GM23248 (cell line): ENCODE data around the gene RTN4.

Experiments
- EZH2 ChIP-seq: fragments of 200-600 bp; sonication (generic); IDR thresholded peaks from 2 replicates; pipeline ENCODE4 v1.6.1; 2018; ENCODE audit warnings: antibody characterized with exemption, mild to moderate bottlenecking; ENCODE audit not compliant: insufficient read depth, poor library complexity, severe bottlenecking
- EZH2phosphoT487 ChIP-seq: fragments of 200-600 bp; sonication (generic); IDR thresholded peaks from 2 replicates; pipeline ENCODE4 v1.6.1; 2018; ENCODE audit warnings: antibody characterized with exemption, moderate library complexity, mild to moderate bottlenecking, low read depth; ENCODE audit not compliant: insufficient read depth

DNA sequence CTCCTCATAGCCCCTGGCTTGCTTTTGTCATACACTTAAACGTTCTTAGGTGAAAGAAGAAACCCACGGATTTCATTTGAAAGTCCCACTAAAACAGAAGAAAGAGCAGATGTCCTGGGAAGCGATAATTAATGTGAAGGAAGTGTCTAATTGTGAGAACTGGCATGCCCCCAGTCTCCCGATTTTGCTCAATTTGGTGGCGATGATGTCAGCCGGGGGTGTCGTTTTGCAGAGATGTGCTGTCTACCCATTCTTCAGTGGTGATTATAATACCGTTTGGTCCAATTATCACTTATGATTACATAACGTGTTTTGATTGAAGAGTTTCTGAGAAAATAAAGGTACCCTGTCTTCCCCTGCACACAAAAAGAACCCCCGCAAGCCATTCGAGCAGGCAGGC lies 103.1 kb downstream of the RTN4 start:
- TF ChIP-seq EZH2phosphoT487 (no peak), EZH2 (no peak)
